H7 (cell line): ENCODE results near the gene TRMU. TPM values are rescaled to one million over a fixed set of nuclear protein-coding genes. Genes with fewer than 3 reads are reported as not detected.

Experiments used
- DNase-seq: peaks from one replicate; pipeline ENCODE4 v3.0.0; 2012
- H3K27me3 ChIP-seq: 2 replicates; pipeline ENCODE4 v1.6.0; 2011; ENCODE audit warnings: mild to moderate bottlenecking, low read length; ENCODE audit not compliant: control insufficient read depth, insufficient read depth
- H3K36me3 ChIP-seq: replicated peaks from 2 replicates; pipeline ENCODE4 v1.5.1; 2011; ENCODE audit warnings: low read length; ENCODE audit not compliant: control insufficient read depth, insufficient read depth
- H3K4me3 ChIP-seq: 2 replicates; pipeline ENCODE4 v1.5.1; 2011; ENCODE audit warnings: low read depth, mild to moderate bottlenecking, control low read depth, low read length, moderate library complexity; ENCODE audit not compliant: insufficient read depth
- total RNA-seq: library from RNA; depleted of rRNA; stranded (reverse); fragments of >200 nt; shearing (Covaris generic); gene quantifications from 2 replicates; pipeline ENCODE4 v1.2.3, GENCODE V29; 2014

Gene TRMU
- total RNA-seq, 1 experiment from 2014 or later = 72.9 TPM

- Histone ChIP-seq H3K27me3 (no peaks in the 10 kb centered on the region), H3K36me3 (no peaks in the 10 kb centered on the region), H3K4me3 (no peak overlapping the region)
- DNase-seq = peak; percentile 65
Measured at GRCh38 chr22:46363611-46364321, 28.3 kb downstream of the TRMU start.

GRCh38 chr22:46364341-46365165 lies 29.0 kb downstream of the TRMU start:
- peak; percentile 59 for DNase-seq
- no peaks in the 10 kb centered on the region for H3K27me3 ChIP-seq
- H3K4me3 ChIP-seq = no peak overlapping the region
- H3K36me3 ChIP-seq = no peaks in the 10 kb centered on the region

- peak; percentile 54 for DNase-seq
- no peaks in the 10 kb centered on the region for H3K27me3 ChIP-seq
- no peak overlapping the region for H3K4me3 ChIP-seq
- no peaks in the 10 kb centered on the region for H3K36me3 ChIP-seq
Measured at GRCh38 chr22:46365166-46365624, 29.7 kb downstream of the TRMU start.

GRCh38 chr22:46366327-46366731 lies 30.8 kb downstream of the TRMU start:
- Histone ChIP-seq H3K4me3 (no peak overlapping the region), H3K36me3 (no peaks in the 10 kb centered on the region), H3K27me3 (no peaks in the 10 kb centered on the region)
- no peak for DNase-seq

GRCh38 chr22:46366801-46367706 lies 31.5 kb downstream of the TRMU start:
- H3K4me3 ChIP-seq = no peak overlapping the region
- DNase-seq = peak; percentile 81
- H3K36me3 ChIP-seq = no peaks in the 10 kb centered on the region
- H3K27me3 ChIP-seq = no peaks in the 10 kb centered on the region

DNA sequence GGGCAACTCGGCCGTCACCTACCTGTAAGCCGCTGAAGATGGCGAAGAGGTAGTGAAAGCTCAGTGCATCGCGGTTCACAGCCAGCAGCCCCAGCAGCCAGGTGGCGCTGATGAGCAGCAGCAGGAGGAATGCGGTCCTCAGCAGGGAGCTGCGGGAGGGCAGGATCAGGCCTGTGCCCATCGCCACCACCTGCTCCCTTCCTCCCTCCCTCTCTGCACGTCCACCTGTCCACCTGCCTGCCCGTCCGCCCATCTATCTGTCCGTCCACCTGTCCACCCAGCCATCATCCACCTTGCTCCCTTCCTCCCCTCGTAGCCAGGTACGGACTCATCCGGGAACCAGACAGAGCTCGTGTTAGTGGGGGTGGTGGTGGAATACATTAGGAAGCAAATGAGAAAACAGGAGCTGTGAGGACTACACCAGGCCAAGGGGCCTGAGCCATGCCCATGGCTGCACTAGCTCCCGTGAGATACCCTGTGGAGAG lies 32.2 kb downstream of the TRMU start:
- H3K27me3 ChIP-seq = no peaks in the 10 kb centered on the region
- peak; percentile 98 for DNase-seq
- no peak overlapping the region for H3K4me3 ChIP-seq
- H3K36me3 ChIP-seq = no peaks in the 10 kb centered on the region

GRCh38 chr22:46368422-46368821 lies 32.9 kb downstream of the TRMU start:
- peak; percentile 69 for DNase-seq

GRCh38 chr22:46368871-46369715 lies 33.6 kb downstream of the TRMU start:
- H3K36me3 ChIP-seq = no peaks in the 10 kb centered on the region
- no peaks in the 10 kb centered on the region for H3K27me3 ChIP-seq
- DNase-seq = peak; percentile 63
- H3K4me3 ChIP-seq = no peak overlapping the region

More at GRCh38 chr22:46368422-46368821, 32.9 kb downstream of the TRMU start:
- H3K27me3 ChIP-seq = no peaks in the 10 kb centered on the region
- no peak overlapping the region for H3K4me3 ChIP-seq
- H3K36me3 ChIP-seq = no peaks in the 10 kb centered on the region

DNA sequence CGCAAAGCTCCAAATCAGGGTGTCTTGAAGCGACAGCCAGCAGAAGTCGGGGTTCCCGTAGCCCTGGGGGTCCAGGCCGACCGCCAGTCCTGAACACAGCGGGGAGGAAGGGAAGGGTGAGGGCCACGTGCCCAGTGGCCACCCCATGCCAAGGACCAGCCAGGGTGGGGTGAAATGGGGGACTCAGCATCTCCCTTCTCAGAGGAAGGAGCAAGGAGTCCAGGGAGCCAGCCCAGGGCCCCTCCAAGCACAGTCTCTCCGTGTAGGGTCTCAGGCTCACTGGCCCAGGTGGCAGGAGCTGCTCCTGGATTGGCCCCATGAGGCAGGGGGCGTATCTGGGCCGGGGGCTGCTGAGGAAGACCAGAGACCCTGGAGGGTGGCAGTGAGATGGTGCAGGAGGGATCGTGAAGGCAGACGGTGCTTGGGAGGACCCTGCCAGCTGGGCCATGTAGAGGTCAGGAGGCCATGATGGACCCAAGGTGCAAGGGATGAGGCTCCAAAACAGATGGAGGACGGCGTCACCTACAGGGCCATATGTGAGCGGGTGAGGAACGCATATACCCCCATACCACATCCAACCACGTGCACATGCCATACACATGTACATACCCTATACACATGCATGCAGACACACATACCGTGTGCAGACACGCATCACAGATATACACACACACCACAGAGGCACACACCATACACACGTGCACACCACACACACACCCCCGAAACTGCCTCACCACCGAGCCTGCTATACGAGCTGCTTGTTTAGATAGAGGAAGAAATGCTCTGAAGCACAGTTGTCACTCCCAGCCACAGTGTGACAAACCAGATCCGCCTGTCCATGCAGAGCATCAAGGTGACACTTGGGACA lies 34.4 kb downstream of the TRMU start:
- DNase-seq = no peak
- H3K27me3 ChIP-seq = no peaks in the 10 kb centered on the region
- no peak overlapping the region for H3K4me3 ChIP-seq
- no peaks in the 10 kb centered on the region for H3K36me3 ChIP-seq

DNA sequence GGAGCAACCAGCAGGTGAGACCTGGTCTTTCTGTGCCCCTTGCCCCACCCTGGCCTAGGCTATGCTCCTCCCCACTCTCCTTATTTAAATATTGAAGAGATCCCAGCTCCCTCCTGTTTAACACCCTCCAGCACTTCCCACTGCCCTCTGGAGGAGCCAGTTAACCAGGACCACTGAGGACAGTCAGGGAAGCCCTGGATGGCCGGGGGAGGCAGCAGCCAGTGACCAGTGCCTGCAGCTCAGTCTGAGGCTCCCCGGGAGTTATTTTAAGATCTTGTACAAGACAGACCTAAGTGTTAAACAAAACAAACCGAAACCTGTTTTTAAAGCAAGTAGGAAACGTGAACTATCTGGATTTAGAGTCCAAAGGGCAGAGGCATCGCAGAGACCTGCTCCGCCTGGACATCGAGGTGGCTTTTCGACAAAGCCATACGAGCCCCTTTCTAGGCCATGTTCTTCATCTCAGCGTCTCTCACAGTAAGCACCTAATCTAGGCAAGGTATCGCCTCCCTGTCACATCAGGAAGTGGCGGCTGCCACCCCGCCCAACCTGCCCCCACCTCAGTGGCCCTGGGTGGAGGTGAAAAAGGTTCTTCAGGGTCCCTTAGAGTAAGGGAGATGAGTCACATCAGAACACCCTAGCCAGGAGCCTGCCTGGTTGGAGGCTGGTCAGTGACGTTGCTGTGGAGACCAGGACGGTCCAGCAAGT lies 35.2 kb downstream of the TRMU start:
- Histone ChIP-seq H3K36me3 (no peaks in the 10 kb centered on the region), H3K27me3 (no peaks in the 10 kb centered on the region), H3K4me3 (no peak overlapping the region)
- DNase-seq = peak; percentile 77

GRCh38 chr22:46371623-46372226 lies 36.2 kb downstream of the TRMU start:
- no peak for DNase-seq
- Histone ChIP-seq H3K4me3 (no peak overlapping the region), H3K27me3 (no peaks in the 10 kb centered on the region), H3K36me3 (no peaks in the 10 kb centered on the region)

GRCh38 chr22:46372686-46373085 lies 37.2 kb downstream of the TRMU start:
- Histone ChIP-seq H3K4me3 (no peak overlapping the region), H3K36me3 (no peaks in the 10 kb centered on the region), H3K27me3 (no peaks in the 10 kb centered on the region)
- DNase-seq = no peak
